NCI-H1436 (cell line): ENCODE data around the gene DDX31.

ENCODE experiments used
- DNase-seq: peaks from one replicate; lab custom pipeline; 2025; lab: John Stamatoyannopoulos, UW

The DDX31 gene

DNA sequence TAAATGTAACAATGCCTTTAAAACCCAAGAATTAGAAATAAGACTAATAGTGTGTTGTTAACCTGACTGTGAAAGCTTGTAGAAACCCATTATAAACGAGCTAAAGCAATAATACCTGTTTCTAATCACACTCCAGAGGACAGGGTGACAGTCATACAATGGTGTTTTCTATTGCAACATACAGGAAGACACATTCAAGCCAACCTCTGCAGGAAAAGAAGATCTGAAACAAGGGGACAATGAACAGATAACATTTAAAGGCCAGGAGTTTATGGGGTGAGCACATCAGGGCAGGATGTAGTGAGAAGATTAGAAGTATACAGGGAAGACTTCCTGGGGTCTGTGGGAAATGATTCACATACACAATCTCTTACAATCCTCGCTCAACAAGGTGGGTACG is 73.6 kb downstream of the DDX31 start:
- no peak for DNase-seq

DNA sequence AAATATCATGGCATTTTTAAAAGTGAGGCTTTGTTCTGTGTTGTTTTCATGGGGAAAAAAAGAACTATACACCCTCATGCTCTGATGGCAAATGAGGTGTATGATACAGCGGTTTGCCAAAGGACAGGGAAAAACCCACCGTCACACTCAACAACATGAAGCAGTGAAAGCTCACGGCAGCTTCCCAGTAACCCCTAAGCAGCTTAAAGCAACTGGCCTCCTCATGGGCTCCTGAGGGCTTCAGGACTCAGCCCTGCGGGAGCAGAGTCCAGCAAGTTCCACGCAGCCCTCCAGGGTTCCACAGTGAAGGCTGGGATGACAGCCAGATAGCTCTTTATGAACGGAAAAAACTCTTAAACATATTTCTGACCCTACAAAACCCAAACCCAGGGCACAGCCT is 74.5 kb downstream of the DDX31 start:
- DNase-seq = no peak

DNA sequence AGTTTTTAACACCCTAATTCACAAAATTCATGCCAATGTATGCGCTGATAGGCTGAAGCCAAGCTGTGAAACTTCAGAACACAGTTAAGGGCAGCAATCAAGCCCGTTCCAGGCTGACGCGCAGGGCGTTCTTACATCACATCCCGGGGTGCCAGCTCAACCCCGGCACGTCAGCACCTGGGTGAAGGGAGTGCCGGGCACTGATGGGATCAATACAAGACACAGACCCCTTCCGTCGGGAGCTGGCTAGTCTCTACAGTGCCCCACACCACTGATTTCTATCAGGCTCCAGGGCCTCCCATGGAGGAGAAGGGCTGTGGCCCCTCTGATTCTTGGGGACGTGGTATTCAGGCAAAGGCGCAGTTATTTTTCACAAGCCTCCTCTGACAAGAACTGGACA is 75.4 kb downstream of the DDX31 start:
- DNase-seq = no peak

- no peak for DNase-seq
Observed at GRCh38 chr9:132592451-132592850, 77.3 kb downstream of the DDX31 start.

DNA sequence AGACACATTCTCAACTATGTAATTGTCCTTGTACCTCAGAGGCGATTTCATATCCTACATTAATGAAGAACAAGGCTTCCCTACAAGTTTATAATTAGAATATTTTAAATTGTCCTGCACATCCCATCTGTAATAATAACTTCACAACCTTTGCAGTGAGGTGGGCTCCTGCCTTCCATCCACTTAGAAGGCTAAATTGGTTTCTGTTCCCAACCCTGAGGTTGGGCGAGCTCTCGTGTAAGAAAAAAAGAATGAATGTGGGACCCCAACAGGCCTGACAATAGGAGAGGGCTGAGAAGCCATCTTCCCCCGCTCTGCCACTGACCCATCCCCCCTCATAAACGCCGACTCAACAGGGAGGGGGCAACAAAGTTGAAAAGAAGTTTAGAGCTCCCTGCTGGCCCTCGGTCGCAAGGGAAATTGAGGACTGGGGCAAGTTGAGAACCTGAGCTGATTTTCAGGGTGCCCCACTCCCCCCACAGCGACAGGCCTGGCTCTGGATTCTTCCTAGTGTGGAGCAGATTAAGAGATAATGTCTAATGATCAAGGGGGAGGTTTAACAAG is 78.0 kb downstream of the DDX31 start:
- no peak for DNase-seq

DNA sequence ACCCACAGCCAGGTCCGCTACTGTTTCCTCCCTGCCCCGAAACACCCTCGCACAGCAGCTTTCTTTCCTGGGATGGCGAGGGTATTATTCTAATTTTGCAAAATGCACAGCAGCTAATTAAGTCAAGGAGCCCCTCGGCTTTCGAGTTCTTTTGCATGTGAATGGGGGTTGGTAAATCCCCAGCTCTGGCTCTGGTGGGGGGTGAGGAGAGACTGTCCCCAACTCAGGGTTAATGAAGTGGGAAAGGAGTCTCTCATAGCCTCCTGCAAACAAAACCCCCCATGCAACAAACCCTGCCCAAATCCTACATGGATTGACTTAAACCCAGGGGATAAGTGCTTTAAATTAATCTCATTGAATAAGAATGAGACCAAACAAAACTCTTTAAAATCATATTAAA is 78.5 kb downstream of the DDX31 start:
- no peak for DNase-seq

GRCh38 chr9:132590318-132591182 is 79.2 kb downstream of the DDX31 start:
- no peak for DNase-seq

DNA sequence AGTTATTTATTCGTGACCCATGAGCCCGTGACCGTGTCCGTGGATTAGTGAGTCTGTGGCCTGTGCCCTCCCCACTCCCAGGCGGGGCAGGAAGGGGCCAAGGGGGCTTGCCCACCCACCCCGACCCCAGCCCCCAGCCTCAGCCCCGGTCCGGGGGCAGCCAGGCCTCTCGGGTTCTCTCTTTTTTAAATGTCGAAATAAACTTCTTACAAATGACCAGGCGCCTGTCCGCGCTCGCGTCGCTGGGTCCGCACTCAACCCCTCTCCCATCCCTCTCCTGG is 79.8 kb downstream of the DDX31 start:
- no peak for DNase-seq

DNA sequence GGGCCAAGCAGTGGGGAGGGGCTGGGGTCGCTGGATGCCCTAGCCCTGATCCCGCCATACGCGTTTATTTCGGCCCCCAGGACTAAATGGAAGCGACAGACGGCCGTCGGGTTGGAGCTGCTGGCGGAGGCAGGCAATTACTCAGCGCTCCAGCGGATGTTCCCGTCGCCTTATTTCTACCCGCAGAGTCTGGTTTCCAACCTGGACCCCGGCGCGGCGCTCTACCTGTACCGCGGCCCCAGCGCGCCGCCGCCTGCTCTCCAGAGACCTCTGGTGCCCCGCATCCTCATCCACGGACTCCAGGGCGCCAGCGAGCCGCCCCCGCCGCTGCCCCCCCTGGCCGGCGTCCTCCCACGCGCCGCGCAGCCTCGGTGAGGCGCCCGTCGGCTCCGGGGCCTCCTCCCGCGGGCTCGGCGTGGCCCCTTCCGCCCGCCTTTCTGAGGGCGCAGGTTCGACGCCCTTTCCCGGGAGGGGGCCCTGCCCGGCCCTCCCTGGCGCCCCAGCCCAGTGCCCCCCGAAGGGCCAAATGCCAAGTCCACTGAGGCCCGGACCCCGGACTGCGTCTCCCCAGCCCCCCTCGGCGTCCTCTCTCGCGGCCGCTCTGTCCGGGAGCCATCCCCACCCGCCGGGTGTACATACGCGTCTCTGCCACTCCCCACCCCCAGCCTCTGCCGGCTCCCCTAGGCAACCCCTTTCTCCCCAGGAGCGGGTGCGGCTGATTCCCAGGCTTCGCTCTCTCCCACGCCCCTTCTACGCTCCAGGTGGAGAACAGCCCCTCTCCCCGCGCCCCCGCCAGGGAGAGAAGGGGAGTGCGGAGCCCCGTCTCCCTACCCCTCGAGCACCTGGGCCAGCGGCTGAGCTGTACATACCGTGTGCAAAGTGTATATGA is 80.4 kb downstream of the DDX31 start:
- no peak for DNase-seq

GRCh38 chr9:132588501-132589147 is 81.2 kb downstream of the DDX31 start:
- no peak for DNase-seq

DNA sequence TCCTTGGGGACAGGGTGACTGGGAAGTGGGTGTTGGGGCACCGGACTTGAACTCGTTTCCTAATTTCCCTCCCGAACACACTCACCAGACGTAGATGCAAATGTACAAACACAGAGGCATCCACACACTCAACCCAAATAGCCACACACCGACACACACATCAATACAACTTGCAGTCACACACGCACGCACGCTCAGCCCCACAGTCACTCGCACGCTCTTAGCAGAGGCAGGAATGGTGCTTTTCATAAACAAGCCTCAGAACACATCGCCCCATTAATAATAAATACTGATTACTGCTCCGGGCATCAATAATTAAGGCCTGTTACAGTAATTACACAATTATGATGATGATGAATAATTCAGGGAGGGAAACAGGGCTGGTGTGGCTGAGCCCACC is 81.7 kb downstream of the DDX31 start:
- DNase-seq = no peak

DNA sequence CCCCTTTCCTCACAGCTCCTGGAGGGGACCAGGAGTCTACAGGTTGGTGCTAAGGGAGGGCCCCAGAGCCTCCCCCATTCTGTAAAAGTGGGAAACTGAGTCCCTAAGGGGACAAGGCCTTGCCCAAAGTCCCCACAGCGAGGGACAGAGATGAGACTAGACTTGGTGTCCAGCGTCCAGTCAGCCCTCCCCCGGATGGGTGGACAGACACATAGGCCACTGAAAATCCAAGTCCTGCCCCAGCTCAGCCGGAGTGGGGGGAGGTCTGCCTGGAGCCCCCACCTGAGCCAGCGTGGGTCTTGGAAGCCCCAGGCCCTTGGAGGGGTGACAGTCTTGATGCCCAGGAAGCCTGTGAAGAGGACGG is 82.2 kb downstream of the DDX31 start:
- no peak for DNase-seq

DNA sequence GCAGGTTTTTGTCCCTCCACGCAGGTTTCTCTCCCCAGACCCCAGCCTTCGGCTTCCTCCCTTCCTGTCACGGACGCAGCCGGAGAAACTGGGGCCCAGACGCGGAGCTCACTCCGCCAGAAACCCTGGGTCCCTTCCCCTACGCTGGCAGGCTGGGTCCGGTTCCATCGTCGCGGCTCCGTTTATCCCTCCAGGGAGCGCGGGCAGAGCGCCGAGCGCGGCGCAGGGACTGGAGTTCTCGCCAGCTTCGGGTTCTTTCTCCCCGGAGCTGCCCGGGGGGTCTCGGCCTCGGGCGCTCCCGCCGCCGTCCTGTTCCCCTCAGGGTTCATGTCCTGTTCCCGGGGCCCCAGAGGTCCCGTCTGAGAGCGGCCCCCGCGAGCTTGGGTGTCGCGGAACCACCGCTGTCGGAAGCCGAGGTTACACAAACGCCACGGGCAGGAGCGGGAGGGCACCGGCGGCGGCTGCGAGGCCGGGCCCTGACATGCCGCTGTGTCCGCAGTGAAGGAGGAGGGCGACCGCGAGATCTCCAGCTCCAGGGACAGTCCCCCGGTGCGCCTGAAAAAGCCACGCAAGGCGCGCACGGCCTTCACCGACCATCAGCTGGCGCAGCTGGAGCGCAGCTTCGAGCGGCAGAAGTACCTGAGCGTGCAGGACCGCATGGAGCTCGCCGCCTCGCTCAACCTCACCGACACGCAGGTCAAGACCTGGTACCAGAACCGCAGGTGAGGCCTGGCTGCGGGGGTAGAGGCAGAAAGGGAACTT is 82.8 kb downstream of the DDX31 start:
- no peak for DNase-seq

DNA sequence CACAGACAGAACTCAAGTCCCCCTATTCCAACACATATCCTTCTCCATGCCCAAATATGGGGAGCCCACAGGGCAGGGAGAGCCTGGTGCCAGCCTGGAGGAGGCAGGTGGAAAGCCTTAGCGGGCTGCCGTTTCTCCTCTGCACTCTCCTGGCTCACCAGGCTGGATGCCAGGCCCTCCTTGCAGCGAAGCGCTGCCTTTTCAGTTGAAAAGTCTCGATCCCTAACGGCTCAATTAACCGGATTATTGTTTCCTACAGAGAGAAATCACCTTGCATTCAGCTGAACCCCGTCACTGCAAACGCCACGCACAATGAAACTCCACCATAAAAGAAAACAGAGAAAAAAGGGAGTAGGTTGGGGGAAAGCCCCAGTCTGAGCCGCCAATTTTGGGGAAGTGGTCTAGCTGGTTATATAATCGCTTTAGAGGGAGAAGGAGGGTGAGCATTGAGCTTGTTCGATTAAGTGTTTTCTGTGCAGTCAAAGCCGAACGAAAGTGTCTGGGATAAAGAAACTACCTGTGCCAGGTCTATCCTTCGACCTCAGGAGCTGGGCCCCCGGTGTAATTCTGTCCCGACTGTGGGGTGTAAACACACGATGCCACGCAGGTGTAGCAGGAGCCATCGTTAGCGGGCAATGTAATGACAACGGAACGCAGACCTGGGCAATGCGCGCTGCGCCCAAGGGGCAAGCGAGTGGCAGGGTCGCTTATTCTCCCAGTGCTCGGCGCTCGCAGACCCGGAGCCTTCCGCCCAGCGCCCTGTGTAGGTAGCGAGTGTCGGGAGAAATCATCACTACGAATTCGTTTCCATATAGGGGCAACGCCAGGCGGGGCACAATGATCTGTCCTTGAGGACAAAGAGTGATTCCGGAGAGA is 83.6 kb downstream of the DDX31 start:
- DNase-seq = no peak

DNA sequence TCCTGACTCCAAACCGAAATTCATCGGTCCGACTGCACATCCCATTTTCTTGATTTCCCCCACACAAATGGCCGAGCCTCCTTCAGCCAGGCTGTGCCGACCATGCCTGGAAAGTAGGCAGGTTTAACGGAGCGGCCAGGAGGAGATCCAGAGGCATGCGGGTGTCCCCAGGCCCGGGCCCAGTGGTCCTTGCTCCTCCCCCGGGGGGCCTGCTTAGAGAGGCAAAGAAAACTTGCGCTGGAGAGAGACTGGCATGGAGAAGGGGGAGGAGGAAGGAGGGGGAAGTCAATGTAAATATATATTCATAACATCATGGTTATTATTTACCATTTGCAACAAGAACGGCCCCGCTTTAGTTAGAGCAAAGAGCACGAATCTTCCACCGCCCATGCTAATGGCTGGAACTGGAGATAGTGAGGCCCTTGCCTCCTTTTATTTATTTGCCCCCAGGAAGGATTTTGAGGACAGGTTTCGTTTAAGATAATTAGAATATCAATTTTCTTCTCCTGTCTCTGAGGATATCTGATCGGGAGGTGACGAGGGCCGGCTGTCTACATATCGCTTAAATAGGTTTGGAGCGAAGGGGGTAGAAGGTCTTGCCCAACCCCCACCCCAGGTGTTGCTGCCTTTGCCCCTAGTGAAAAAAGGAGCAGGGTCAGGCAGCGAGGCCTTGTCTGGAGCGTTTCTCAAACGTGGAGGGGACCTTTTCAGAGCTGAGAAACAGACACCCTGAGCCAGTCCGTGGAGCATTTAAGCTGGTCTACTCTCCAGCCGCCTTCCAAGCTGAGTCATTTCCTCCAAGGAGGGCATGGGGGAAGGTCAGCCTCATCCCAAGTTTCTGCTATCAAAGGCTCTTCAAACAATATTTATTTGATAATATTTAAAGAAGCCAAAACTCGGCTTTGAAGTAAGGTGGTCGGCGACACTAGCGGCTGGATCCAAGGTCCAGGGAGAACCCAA is 84.9 kb downstream of the DDX31 start:
- DNase-seq = no peak

DNA sequence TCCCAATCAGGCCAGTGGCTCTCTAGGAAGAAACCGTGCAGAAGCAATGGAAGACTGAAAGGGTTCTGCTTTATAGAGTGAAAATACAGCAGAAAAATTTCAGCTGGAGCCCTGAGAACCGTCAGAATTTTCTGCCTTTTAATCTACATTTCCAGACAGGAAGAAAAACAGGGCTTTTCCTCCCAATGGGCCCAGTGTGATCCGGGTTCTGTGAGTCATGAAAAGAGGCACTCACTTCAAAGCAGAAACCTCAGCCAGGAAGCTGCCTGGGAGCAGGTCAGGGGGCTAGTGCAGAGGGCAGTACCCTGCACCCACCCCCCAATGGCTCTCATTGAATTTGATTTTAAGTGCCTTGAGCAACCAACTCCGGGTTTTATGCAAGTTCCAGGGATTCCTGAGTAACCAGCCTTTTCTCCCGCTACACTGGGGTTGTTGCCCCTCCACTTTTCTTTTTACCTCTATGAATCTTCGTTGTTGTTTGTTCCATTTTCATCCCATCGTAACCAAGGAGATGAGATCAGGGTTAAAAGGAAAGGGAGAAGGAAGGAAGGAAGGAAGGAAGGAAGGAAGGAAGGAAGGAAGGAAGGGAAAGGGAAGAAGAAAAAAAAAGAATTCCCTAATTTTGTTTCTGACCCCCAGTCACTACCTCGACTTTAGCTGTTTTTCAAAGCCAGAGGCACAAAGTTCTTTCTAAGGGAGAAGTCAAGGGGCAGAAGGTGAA is 86.0 kb downstream of the DDX31 start:
- no peak for DNase-seq

DNA sequence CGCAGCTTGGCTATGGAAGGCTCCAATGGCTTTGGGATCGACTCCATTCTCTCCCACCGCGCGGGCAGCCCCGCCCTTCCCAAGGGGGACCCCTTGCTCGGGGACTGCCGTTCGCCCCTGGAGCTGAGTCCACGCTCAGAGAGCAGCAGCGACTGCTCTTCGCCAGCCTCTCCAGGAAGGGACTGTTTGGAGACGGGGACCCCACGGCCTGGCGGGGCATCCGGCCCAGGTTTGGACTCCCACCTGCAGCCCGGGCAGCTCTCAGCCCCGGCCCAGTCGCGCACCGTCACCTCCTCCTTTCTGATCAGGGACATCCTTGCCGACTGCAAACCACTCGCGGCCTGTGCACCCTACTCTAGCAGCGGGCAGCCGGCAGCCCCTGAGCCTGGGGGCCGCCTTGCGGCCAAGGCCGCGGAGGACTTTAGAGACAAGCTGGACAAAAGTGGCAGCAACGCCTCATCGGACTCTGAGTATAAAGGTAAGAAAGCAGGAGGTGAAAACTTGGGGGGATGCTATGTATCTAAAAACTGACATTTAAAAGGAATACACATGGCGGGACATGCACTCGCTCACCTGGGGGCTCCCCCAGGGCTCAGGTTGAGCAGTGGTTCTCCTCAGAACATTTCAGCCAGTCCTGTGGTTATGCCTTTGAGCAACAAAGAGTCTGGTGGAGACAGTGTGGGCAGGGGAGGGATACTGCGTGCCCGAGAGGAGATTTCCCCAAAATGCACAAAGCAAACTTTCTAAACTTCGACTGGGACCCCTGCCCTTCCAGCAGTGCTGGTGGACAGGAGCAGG is 86.8 kb downstream of the DDX31 start:
- DNase-seq = no peak

- DNase-seq = no peak
Observed at GRCh38 chr9:132582276-132582785, 87.5 kb downstream of the DDX31 start, which contains the start of gene BARHL1. BARHL1 (plus strand) TSS chr9:132582606; CDS start chr9:132582798, 192 bp downstream.
